Medulla oblongata (tissue), 1 donor: ENCODE data around the gene KCNIP2.

Experiments
- DNase-seq: peaks from one replicate; pipeline ENCODE4 v3.0.0-alpha.2; 2015; ENCODE audit errors: extremely low spot score

KCNIP2 gene

GRCh38 chr10:101843032-101844021, at the start of gene KCNIP2:
Gene KCNIP2, minus strand, starts transcription at chr10:101843800. Its CDS starts 232 bp downstream, at chr10:101843568.
- DNase-seq: no peak

- no peak for DNase-seq
Measured at GRCh38 chr10:101892782-101893391, 49.3 kb upstream of the KCNIP2 start.

DNA sequence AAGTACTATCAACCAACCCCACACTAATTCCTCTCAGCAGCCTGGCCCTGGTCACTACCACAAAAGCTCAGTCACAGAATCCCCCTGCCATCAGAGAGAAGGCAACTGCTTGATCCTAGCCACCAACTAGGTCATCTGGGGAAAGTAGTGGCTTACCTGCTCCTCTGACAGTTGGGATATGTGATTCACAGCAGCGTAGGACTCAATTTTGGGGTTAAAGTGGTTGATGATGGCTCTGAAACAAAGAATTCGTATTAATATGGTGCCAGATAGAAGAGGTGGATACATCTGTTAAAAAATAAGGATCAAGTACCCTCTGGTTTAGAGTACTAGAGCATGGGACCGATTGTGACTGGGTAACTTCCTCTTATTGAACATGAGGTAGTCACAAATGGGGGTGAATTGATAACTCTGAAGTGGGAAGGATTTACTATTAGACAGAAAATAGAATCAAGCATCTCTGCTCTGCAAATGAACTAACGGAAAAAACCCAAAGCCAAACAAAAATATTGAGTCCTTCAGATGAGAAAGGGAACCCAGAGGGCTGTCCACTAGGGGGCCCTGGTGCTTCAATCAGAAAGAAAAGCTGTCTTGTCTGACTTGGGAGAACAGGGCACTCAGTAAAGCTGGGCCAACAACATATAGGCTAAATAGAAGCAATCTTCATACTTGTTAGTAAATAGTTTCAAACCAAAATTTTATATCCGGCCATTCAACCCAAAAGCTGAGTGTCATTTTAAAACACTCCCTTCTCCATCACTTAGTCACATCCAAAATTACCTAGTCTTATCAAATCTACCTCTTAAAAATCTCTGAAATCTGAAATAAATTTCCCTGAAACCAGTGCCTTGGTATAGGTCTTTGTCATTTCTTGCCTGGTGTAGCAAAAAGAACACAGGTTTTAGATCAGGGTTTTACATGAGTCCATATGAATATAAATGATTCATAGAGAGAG, 45.9 kb upstream of the KCNIP2 start:
- peak; percentile 89 for DNase-seq

DNA sequence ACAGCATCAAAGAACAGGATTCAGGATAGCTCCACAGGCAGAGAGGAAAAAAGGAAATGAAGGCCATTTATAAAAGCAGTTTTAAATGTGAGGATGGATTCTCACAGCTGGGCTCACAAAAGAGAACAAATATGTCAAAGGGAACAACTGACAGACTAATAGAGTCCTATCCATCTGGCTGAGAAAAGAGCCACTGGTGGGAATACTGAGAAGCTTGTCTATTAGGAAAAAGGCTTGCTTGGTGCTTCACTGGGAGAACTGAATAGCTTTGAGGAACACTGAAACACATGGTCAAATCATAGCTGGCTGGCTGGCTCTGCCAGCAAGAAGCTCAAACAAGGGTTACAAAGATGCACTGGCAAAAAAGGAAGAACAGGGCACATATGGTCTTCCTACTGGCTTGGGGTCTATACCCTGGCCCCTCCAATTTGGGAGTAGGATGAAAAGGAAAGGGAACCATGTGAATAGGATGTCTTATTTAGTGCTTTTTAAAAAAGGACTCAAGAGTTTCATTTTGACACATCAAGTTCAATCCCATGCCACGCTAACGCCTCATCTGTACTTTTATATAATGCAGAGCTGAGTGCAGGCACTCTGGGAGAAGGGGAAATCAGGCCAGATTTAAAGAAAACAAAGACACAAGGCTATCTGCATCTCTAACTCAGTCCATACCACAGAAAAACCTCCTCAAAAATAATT, 44.8 kb upstream of the KCNIP2 start:
- DNase-seq: peak; percentile 62

- no peak for DNase-seq
Measured at GRCh38 chr10:101887775-101888174, 44.2 kb upstream of the KCNIP2 start.

DNA sequence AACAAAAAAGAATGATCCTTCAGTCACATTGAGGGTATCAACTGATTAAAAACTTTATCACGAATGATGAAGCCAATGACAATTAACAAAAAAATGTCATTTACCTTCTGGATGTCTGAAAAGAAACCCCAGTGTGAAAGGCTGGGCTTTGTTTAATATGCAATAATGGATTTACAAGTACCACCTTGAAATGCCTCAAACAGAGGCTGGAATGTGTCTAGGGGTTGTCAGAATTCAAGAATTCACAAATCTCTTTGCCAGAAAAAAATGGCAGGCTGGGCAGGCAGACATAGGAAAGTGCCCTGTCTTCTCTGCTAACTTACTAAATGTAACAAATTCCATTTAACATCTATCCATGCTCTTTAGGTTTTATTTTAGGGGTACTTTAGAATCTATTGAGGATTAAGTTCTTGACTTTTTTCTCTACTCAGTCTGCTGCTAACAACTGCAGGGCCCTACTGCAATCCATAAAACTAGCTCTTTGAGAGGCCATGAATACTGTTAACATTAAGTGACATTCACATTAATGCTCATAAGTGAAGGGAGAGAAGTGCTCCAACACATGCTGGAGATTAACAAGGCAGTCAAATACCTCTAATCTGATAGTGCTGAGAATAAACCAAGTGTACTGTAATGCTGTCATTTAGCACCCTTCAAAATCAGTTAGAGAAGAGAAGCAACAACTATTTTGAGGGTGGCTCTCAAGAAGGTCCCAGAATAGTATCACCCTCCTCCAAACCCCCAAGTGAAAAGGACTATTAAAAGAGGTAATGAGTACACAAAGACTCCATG, 43.1 kb upstream of the KCNIP2 start:
- no peak for DNase-seq

GRCh38 chr10:101881036-101881774, 37.6 kb upstream of the KCNIP2 start:
- DNase-seq: no peak

DNA sequence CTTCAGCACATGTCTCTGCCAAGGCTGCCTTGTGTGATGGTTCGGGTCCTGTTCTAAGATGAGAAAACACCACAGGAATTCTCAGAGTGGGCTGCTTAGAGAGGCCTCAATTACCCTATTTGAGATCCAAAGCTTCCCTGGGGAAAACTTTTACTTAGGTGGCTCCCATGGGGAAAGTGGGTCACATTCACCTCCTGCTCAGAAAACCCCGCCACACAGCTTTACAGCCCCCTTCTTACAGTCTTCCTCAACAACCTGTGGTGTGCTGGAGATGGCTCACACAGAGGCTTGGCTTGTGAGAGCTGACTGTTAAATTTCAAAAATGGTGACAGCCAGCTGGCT, 36.6 kb upstream of the KCNIP2 start:
- no peak for DNase-seq

- peak; percentile 80 for DNase-seq
Measured at GRCh38 chr10:101879456-101880231, 36.0 kb upstream of the KCNIP2 start.

DNA sequence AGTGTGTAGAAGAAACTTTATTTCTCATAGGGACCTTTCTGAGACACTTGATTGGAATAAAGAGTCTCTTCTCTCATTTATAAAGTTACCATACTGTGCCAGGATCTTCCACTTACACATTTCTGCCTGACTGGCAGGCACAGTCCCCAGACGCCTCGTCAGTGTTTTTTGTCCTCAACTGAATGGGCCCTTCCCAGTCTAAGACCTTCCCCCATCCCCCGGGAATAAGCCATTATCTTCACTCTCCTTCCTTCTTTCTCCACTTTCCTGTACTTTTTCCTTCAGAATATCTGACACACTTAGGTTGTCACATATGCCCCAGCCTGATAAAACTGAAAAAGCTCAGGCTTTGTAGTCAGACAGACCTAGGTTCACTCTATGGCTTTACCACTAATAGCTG, 35.3 kb upstream of the KCNIP2 start:
- DNase-seq: peak; percentile 65

DNA sequence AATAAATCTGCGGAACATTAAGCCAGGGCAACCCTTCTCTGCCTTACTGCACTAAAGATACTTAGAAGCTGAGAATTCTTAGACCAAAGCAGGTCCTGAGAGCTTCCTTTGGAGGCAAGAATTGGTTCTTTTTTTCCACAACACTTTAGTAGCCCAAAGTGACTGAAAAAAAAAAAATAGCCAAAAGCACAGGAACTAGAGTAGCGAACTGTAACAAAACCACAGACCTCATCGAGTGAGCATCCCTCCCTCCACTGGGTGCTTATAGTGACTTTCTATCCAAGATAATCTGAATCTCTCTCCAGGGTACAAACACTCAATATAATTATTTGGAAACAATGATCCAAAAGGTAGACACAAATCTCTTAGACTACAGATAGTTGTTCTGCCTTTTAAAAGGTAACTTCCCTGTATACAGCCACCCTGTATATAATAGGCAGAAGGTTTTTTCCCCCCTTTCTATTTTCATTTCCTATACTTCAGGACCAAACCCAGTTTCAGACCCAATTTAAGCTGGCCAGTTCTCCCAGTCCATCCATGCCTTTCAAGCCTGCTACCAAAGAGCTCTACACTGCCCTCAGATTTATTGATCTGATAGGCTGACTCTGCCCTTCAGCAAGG, 31.6 kb upstream of the KCNIP2 start:
- DNase-seq: no peak

DNA sequence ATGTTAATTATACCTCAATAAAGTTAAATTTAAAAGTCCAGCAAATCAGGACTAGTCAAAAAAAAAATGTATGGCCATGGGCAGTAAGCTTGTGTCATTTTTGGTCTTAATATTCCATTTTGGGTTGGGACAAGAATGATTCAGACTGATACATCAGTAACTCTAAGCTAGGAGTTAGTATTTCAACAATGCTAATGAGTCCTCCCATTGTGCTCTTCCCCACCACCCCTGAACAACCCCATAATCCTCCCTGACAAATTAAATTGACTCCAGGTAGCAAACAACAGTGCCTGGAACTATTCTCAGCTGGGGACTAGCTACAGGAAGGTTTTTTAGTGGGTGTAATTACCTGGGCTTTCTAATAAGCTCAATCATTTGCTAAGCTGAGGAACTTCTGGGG, 30.7 kb upstream of the KCNIP2 start:
- no peak for DNase-seq

DNA sequence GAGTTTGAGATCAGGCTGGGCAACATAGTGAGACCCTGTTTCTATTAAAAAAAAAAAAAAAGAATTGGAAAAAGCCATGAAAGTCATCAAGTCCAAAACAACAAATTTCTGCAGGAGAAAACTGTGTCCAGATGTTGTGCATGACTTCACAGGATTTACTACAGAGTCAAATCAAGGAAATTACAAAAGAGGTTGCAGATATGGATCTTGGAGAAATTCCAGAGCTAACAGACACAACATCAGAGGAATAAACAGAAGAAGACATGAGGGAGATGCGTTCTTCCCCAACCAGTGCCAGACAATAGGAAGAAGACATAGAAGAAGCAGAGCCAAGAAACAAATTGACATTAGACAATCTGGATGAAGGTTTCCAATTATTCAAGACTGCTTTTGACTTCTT, 24.3 kb upstream of the KCNIP2 start:
- no peak for DNase-seq

DNA sequence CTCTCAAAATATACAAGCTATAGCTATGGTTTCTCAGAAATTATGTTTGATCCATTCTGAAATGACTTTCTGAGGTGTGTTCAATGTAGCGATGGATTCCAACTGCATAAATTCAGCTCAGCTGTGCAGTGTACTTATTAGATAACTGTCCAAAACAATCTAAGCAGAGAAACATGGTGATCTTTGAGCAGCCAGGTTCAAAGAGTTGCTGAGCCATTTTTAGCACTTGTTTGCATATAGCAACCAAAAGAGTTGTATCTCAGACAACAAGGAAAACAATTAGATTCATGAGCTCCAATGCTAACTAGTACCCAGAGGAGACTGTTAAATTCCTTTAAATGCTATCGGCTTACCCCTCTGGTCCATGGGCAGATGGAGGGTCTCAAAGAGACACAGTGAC, 15.9 kb upstream of the KCNIP2 start:
- no peak for DNase-seq

GRCh38 chr10:101858723-101859500, 15.3 kb upstream of the KCNIP2 start:
- no peak for DNase-seq

DNA sequence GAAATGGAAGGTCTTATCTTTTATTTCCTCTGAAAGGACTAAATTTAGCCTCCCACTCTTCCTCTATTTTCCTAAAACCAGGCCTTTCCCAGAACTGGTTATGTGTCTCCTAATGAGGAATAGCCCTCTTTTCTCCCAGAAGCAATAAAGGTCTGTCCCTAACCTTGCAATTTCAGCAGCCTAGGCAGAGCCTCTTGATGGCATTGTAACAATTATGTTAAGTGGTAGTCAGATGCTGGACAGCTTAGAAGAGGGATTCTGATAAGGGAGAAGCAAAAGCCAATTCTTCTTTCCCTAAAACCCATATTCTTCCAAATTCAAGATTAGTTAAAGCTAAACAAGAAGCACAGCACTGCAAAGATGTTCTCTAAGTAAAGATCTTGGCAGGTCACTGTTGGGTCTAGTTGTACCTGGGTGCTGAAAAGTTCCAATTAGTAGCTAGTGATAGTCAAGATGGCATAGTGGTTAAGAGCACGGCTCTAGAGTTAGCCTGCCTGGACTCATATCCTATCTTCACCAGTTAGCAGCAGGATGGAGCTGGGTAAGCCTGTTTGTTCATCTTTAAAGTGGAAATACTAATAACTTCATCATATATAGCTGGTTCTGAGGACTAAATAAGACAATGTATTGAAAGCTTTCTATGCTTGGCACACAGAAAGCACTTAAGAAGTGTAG, 14.3 kb upstream of the KCNIP2 start:
- no peak for DNase-seq

GRCh38 chr10:101856626-101857025, 13.0 kb upstream of the KCNIP2 start:
- DNase-seq: no peak
